ENCODE results near the gene WDFY4.
A peak's percentile ranks its signal among the peaks of the same experiment; 100 is the strongest.

WDFY4 gene

DNA sequence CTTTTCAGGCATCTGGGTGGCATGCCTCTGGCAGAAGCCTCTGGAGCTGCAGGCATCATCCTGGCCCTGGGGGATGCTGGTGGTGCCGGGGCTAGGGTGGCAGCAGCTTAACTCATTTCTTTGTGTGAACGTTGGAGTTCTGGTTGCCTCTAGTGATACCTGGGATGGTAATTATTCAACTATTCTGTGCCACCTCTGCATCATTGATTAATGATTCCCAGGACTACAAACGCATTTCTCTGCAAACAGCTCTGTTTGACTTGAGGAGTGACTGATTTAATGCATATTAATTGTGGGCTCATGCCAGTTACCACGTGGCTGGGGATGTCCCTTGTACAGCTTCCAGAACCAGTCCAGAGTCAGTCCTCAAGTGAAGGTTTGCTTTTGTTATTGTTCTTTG lies 199.0 kb downstream of the WDFY4 start:
- TF ChIP-seq CTCF (IDR thresholded peaks at IDR 0.05; ENCODE audit: poor library complexity, severe bottlenecking), result no peak
- no peak overlapping the region for H3K4me3 ChIP-seq (ENCODE audit: severe bottlenecking)
- DNase-seq (ENCODE audit: low spot score), result no peak
- no peaks in the 10 kb centered on the region for H3K27me3 ChIP-seq (ENCODE audit: insufficient read depth, poor library complexity, severe bottlenecking)
- H3K4me1 ChIP-seq (ENCODE audit: insufficient read depth, poor library complexity, severe bottlenecking), result no peaks in the 10 kb centered on the region
- no peaks in the 10 kb centered on the region for H3K9me3 ChIP-seq (ENCODE audit: severe bottlenecking)
- no peak overlapping the region for H3K27ac ChIP-seq (ENCODE audit: poor library complexity, severe bottlenecking)
- ATAC-seq (ENCODE audit: low read depth), result no peak
- no peaks in the 10 kb centered on the region for H3K36me3 ChIP-seq (ENCODE audit: low read depth)

DNA sequence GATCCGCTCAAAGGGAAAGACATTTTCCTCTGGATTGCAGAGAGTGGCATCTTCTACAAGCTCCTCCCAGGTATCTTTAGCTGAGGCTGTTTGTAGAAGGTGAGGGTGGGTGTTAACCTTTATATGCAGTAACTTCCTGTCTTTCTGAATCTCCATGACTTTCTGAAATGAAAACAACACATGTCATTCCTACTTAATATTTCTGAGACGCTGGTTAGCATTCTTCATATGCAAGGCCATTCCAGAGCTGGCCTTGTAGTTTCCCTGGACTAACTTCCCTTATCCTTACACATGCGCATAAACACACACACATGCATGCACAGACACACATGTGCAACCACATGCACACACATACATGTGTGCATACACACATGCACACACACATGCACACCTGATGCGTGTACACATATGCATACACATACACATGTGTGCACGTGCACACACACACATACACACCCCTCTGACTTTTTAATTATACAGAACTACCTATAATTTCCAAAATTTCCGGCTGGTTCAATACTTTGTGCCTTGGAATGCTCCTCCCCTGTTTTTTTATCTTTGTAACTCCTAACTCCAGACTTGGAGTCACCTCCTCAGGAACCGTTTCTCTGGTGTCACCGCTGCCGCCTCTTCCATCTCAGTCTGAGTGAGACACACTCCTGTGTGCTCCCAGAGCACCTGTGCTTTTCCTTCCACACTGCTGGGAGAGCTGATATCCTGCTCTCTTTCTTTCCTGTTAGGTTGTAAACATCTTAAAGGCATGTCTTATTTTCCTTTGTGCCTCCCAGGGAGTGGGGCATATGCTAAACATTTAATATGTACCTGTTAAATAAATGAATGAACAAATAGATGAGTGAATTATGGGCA lies 199.7 kb downstream of the WDFY4 start:
- H3K4me3 ChIP-seq (ENCODE audit: severe bottlenecking), result no peak overlapping the region
- no peak for TF ChIP-seq CTCF (IDR thresholded peaks at IDR 0.05; ENCODE audit: poor library complexity, severe bottlenecking)
- no peaks in the 10 kb centered on the region for H3K36me3 ChIP-seq (ENCODE audit: low read depth)
- no peak overlapping the region for H3K27ac ChIP-seq (ENCODE audit: poor library complexity, severe bottlenecking)
- H3K4me1 ChIP-seq (ENCODE audit: insufficient read depth, poor library complexity, severe bottlenecking), result no peaks in the 10 kb centered on the region
- DNase-seq (ENCODE audit: low spot score), result no peak
- no peaks in the 10 kb centered on the region for H3K9me3 ChIP-seq (ENCODE audit: severe bottlenecking)
- no peak for ATAC-seq (ENCODE audit: low read depth)
- no peaks in the 10 kb centered on the region for H3K27me3 ChIP-seq (ENCODE audit: insufficient read depth, poor library complexity, severe bottlenecking)

DNA sequence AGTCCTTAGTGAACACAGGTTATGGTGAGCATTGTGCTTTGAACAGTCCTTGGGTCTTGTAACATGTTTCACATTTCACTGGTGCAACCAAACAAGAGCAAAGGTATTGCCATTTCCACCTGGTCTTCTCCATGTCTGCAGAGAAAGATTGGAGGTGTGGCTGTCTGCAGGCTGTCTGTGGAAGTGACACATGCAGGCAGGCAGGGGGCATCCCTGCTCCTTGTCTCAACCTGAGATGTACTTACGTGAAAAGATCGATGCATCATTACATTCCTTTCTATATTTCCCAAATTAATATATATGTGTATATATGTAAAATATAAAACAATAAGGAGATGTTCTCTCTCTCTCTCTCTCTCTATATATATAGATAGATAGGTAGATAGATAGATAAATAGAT lies 200.7 kb downstream of the WDFY4 start:
- H3K4me1 ChIP-seq (ENCODE audit: insufficient read depth, poor library complexity, severe bottlenecking), result no peaks in the 10 kb centered on the region
- peak; percentile 60; the same call in 2 of the 3 replicates for ATAC-seq (ENCODE audit: low read depth)
- H3K4me3 ChIP-seq (ENCODE audit: severe bottlenecking), result no peak overlapping the region
- peak; percentile 45 for TF ChIP-seq CTCF (IDR thresholded peaks at IDR 0.05; ENCODE audit: poor library complexity, severe bottlenecking)
- no peak overlapping the region for H3K27ac ChIP-seq (ENCODE audit: poor library complexity, severe bottlenecking)
- H3K36me3 ChIP-seq (ENCODE audit: low read depth), result no peaks in the 10 kb centered on the region
- no peak for DNase-seq (ENCODE audit: low spot score)
- H3K27me3 ChIP-seq (ENCODE audit: insufficient read depth, poor library complexity, severe bottlenecking), result no peaks in the 10 kb centered on the region
- H3K9me3 ChIP-seq (ENCODE audit: severe bottlenecking), result no peaks in the 10 kb centered on the region

DNA sequence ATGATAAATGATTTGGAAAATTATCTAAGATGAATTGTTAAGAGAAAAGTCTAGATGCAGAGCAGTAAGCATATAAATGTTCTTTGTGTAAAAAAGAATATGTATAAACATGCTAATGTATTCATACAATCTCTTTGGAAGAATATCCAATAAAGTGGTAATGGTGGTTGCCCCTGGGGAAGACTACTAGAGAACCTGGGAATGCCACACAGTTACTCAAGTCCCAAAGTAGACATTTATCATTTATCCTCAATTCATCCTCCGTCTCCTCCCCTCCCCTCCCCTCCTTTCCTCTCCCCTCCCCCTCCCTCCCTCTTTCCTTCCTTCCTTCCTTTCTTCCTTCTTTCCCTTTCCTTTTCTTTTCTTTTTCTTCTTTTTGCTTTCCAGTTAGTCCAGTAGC lies 203.3 kb downstream of the WDFY4 start:
- ATAC-seq (ENCODE audit: low read depth), result no peak
- no peaks in the 10 kb centered on the region for H3K27me3 ChIP-seq (ENCODE audit: insufficient read depth, poor library complexity, severe bottlenecking)
- no peaks in the 10 kb centered on the region for H3K4me1 ChIP-seq (ENCODE audit: insufficient read depth, poor library complexity, severe bottlenecking)

More for the DNA sequence above, 203.3 kb downstream of the WDFY4 start:
- DNase-seq (ENCODE audit: low spot score), result no peak
- H3K27ac ChIP-seq (ENCODE audit: poor library complexity, severe bottlenecking), result no peak overlapping the region
- no peaks in the 10 kb centered on the region for H3K36me3 ChIP-seq (ENCODE audit: low read depth)
- TF ChIP-seq CTCF (IDR thresholded peaks at IDR 0.05; ENCODE audit: poor library complexity, severe bottlenecking), result no peak
- no peaks in the 10 kb centered on the region for H3K9me3 ChIP-seq (ENCODE audit: severe bottlenecking)
- no peak overlapping the region for H3K4me3 ChIP-seq (ENCODE audit: severe bottlenecking)
